ENCODE data around the gene HASPIN.

The HASPIN gene

DNA sequence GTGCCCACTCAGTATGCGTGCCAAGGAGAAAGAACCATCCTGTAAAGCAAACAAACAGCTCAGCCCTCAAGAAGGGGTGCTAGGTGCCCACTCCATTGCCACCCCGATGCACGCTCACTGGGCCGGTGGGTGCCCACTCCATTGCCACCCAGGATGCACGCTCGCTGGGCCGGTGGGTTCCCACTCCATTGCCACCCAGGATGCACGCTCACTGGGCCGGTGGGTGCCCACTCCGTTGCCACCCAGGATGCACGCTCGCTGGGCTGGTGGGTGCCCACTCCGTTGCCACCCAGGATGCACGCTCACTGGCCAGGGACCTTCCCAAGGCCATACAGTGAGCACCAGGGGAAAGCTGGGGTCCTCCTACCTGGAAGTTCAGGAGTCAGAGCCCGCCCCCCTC lies 28.1 kb downstream of the HASPIN start:
- H3K36me3 ChIP-seq (ENCODE audit: control insufficient read depth, insufficient read depth, low read length): no peaks in the 10 kb centered on the region
- no CpG with 5 or more reads among the region's 15 CpGs for WGBS (ENCODE audit: insufficient coverage, insufficient read length)
- no peak overlapping the region for H3K4me3 ChIP-seq (ENCODE audit: low read length)
- no peak for DNase-seq (ENCODE audit: low read depth, low spot score)
- H3K9me3 ChIP-seq (ENCODE audit: control insufficient read depth, insufficient read depth, low read length): no peaks in the 10 kb centered on the region
- H3K4me1 ChIP-seq (ENCODE audit: control insufficient read depth, insufficient read depth, low read length): no peaks in the 10 kb centered on the region; the same call in 1 of the 2 replicates
- H3K27me3 ChIP-seq (ENCODE audit: control insufficient read depth, insufficient read depth, low read length): no peaks in the 10 kb centered on the region
- H3K27ac ChIP-seq (ENCODE audit: low read length): no peak overlapping the region

DNA sequence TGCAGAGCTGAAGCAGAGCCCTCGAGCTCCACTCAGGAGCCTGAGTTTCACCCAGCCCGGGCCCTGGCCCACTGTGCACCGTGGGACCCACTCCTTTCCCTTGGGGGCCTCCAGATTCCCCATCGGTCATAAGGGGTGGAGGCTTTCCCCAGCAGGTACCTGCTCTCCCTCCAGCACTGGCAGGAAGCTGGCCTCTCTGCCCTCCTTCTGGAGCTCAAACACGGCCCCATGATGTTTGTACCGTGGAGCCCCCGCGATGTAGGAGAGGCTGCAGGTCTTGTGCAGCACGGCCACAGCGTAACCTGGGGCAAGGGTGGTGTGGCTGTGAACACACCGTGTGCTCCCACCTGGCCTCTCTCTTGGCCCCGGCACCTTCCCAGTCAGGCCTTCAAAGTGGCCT lies 29.9 kb downstream of the HASPIN start:
- Histone ChIP-seq H3K4me3 (ENCODE audit: low read length) (no peak overlapping the region), H3K9me3 (ENCODE audit: control insufficient read depth, insufficient read depth, low read length) (no peaks in the 10 kb centered on the region), H3K27me3 (ENCODE audit: control insufficient read depth, insufficient read depth, low read length) (no peaks in the 10 kb centered on the region), H3K27ac (ENCODE audit: low read length) (no peak overlapping the region), H3K36me3 (ENCODE audit: control insufficient read depth, insufficient read depth, low read length) (no peaks in the 10 kb centered on the region), H3K4me1 (ENCODE audit: control insufficient read depth, insufficient read depth, low read length) (no peaks in the 10 kb centered on the region; the same call in 1 of the 2 replicates)
- no peak for DNase-seq (ENCODE audit: low read depth, low spot score)
- WGBS (ENCODE audit: insufficient coverage, insufficient read length): no CpG with 5 or more reads among the region's 12 CpGs

DNA sequence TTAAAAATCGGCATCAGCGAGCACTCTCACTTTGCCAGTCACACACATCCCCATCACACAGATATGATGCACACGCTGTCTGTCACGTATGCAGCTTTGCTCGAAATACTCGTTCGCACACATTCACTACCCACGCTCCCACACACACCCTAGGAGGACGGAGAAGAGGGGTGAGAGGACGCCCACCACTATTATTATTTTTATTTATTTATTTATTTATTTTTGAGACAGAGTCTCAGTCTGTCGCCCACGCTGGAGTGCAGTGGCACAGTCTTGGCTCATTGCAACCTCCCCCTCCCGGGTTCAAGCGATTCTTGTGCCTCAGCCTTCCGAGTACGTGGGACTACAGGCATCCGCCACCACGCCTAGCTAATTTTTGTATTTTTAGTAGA lies 30.4 kb downstream of the HASPIN start:
- no peaks in the 10 kb centered on the region for H3K27me3 ChIP-seq (ENCODE audit: control insufficient read depth, insufficient read depth, low read length)
- no peaks in the 10 kb centered on the region for H3K9me3 ChIP-seq (ENCODE audit: control insufficient read depth, insufficient read depth, low read length)
- H3K4me1 ChIP-seq (ENCODE audit: control insufficient read depth, insufficient read depth, low read length): no peaks in the 10 kb centered on the region; the same call in 1 of the 2 replicates
- no peaks in the 10 kb centered on the region for H3K36me3 ChIP-seq (ENCODE audit: control insufficient read depth, insufficient read depth, low read length)
- no peak overlapping the region for H3K4me3 ChIP-seq (ENCODE audit: low read length)
- 100% methylated on average over 6 of the region's 18 CpGs for WGBS (ENCODE audit: insufficient coverage, insufficient read length)
- DNase-seq (ENCODE audit: low read depth, low spot score): no peak
- no peak overlapping the region for H3K27ac ChIP-seq (ENCODE audit: low read length)

DNA sequence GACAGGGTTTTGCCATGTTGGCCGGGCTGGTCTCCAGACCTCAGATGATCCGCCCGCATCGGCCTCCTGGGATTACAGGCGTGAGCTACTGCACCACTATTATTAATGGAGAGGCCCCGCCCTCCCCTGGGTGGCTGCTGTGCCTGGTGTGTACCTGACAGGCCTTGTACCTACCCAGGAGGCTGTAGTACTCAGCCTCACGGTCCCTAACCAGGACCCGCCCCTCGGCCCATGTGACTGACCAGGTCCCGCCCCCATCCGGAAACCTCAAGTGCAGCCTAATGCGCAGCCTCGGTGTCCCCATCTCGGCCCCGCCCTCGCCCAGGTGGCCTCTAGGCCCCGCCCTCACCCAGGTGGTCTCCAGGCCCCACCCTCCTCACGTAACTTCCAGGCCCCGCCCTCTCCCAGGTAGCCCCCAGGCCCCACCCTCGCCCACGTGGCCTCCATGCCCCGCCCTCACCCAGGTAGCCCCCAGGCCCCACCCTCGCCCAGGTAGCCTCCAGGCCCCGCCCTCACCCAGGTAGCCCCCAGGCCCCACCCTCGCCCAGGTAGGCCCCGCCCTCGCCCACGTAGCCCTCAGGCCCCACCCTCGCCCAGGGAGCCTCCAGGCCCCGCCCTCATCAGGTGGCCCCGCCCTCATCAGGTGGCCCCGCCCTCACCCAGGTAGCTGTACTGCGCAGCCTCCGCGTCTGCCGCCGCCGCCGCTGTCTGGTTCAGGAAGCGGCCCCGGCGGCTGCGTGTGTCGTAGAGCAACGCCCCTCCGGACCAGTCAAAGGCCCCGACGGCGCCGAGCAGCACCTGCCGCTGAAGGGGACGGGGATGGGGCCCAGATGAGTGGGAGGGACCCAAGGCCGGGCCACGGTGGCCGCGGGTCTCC lies 31.0 kb downstream of the HASPIN start:
- H3K36me3 ChIP-seq (ENCODE audit: control insufficient read depth, insufficient read depth, low read length): no peaks in the 10 kb centered on the region
- H3K9me3 ChIP-seq (ENCODE audit: control insufficient read depth, insufficient read depth, low read length): no peaks in the 10 kb centered on the region
- peak; percentile 91 for DNase-seq (ENCODE audit: low read depth, low spot score)
- no peak overlapping the region for H3K27ac ChIP-seq (ENCODE audit: low read length)
- peak overlapping the region; percentile 51; the same call in 1 of the 2 replicates for H3K4me3 ChIP-seq (ENCODE audit: low read length)
- H3K4me1 ChIP-seq (ENCODE audit: control insufficient read depth, insufficient read depth, low read length): no peaks in the 10 kb centered on the region; the same call in 1 of the 2 replicates
- no CpG with 5 or more reads among the region's 56 CpGs for WGBS (ENCODE audit: insufficient coverage, insufficient read length)
- no peaks in the 10 kb centered on the region for H3K27me3 ChIP-seq (ENCODE audit: control insufficient read depth, insufficient read depth, low read length)

DNA sequence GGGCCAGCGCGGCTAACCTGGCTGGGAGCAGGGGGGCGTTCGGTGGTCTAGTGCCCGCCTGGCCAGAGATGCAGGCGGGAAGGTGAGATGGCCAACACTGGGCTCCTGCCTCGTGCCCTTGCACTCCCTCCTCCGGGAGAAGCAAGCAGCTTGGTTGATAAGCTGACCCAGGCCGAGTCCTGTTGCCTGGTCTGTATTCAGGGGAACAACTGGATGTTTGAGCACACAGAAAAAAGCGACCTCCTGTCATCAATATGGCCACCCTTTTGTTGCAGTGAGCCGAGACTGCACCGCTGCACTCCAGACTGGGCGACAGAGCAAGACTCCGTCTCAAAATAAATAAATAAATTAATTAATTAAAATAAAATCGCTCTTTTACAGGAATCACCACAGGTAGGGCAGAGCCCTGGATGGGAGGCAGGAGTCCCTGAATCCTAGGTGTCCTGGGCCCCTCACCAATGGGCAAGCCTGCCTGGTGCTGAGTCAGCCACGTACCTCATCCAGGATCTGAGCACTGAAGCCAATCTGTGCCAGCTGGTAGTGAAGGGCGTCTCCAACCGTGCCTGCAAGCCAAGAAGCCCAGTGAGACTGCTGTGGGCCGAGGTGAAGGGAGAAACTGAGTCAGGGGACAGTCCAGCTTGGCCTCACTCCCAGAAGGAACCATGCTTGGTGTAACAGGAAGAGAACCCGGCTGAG lies 31.8 kb downstream of the HASPIN start:
- no peak overlapping the region for H3K27ac ChIP-seq (ENCODE audit: low read length)
- H3K4me1 ChIP-seq (ENCODE audit: control insufficient read depth, insufficient read depth, low read length): no peaks in the 10 kb centered on the region; the same call in 1 of the 2 replicates
- no peaks in the 10 kb centered on the region for H3K27me3 ChIP-seq (ENCODE audit: control insufficient read depth, insufficient read depth, low read length)
- H3K4me3 ChIP-seq (ENCODE audit: low read length): peak overlapping the region; percentile 51; the same call in 1 of the 2 replicates
- WGBS (ENCODE audit: insufficient coverage, insufficient read length): no CpG with 5 or more reads among the region's 20 CpGs
- H3K36me3 ChIP-seq (ENCODE audit: control insufficient read depth, insufficient read depth, low read length): no peaks in the 10 kb centered on the region
- no peaks in the 10 kb centered on the region for H3K9me3 ChIP-seq (ENCODE audit: control insufficient read depth, insufficient read depth, low read length)
- DNase-seq (ENCODE audit: low read depth, low spot score): no peak

DNA sequence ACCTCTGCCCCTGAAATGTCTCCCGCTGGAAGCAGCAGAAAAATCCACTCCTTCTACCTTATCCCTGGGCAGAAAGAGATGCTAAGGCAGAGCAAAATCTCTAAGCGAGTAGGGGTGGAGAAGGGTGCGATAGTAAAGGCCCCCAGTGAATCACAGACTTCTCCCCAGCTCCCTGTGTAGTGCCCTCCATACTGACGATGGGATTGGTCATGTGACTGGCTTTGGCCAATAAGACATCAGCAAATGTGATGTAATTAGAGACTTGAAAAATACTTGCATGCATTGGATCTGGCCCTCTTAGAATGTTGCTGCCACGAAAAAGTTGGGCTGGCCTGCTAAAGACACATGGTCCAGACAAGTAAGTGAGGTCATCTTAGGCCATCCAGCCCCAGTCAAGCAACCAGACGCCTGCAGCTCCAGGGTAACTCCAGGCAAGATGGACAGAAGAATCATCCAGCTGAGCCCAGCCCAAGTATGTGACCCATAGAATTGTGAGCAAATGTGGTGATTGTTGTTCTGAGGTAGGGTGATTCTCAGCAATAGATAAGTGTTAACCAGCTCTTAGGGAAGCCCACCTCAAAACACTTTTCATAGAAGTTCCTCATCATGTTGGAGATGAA lies 36.0 kb downstream of the HASPIN start:
- H3K4me1 ChIP-seq (ENCODE audit: control insufficient read depth, insufficient read depth, low read length): no peaks in the 10 kb centered on the region
- no peaks in the 10 kb centered on the region for H3K9me3 ChIP-seq (ENCODE audit: control insufficient read depth, insufficient read depth, low read length)
- DNase-seq (ENCODE audit: low read depth, low spot score): no peak
- no CpG with 5 or more reads among the region's 6 CpGs for WGBS (ENCODE audit: insufficient coverage, insufficient read length)
- H3K27ac ChIP-seq (ENCODE audit: low read length): no peak overlapping the region
- H3K36me3 ChIP-seq (ENCODE audit: control insufficient read depth, insufficient read depth, low read length): no peaks in the 10 kb centered on the region
- H3K27me3 ChIP-seq (ENCODE audit: control insufficient read depth, insufficient read depth, low read length): no peaks in the 10 kb centered on the region
- no peak overlapping the region for H3K4me3 ChIP-seq (ENCODE audit: low read length)

DNA sequence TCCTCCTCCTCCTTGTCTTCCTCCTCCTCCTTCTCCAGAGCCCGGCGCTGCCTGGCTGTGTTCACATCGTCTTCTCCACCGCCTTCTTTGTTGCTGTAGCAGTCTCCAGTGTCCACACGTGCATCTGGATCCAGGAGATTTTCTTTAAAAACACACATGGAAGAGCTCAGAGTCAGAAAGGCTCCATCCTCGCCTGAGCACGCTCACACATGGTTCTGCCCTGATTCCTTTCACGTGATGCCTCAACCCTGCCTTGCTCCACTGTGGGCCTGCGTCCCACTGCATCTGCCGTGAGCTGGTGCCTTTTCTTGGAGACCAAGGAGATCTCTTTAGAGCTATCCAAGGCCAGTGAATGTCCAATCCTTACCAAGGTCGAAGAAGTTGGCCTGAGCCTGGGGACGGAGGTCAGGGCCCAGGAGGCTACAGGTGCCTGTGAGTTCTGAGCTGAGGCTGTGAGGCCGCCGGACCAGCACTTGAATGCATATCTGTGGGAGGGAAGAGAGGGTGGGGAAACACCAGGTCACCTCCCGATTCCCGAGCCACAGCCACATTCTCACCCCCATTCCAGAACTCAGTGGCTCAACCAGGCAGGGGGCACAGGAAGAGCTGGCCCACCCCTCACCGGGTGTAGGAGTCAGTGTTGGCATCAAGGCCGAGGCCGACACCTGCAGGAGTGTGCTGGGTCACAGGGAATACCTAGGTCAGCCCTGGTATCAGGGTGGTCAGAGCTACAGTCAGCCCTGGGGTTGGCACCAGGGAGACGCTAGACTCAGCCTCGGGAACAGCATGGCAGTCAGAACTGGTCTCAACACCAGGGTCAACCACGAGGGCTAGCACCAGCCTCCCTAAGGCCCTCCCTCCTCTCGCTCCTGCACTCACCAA lies 37.6 kb downstream of the HASPIN start:
- H3K4me3 ChIP-seq (ENCODE audit: low read length): no peak overlapping the region
- H3K4me1 ChIP-seq (ENCODE audit: control insufficient read depth, insufficient read depth, low read length): no peaks in the 10 kb centered on the region
- no peaks in the 10 kb centered on the region for H3K36me3 ChIP-seq (ENCODE audit: control insufficient read depth, insufficient read depth, low read length)
- H3K27me3 ChIP-seq (ENCODE audit: control insufficient read depth, insufficient read depth, low read length): no peaks in the 10 kb centered on the region
- DNase-seq (ENCODE audit: low read depth, low spot score): no peak
- no CpG with 5 or more reads among the region's 23 CpGs for WGBS (ENCODE audit: insufficient coverage, insufficient read length)
- H3K9me3 ChIP-seq (ENCODE audit: control insufficient read depth, insufficient read depth, low read length): no peaks in the 10 kb centered on the region
- no peak overlapping the region for H3K27ac ChIP-seq (ENCODE audit: low read length)

DNA sequence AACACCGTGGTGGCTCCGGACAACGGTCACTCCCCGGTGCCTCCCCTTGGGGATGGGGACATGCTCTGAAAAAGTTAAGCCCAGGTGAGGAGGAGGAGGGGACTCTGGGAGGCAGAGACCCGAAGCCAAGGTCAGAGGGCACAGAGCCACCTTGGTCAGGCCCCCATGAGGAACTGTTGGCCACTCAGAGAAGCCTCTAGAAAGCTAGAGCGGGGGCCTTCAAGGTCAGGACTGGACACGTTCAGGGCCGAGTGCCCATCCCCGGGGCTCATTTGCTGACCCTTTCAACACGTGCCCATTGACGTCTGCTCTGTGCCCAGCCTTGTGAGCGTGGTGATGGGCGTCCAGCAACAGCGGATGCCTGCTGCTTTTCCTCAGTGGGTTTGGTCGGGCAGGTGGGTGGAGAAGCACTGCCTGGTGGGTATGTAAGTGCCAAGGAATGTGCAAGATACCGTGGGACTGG lies 38.2 kb downstream of the HASPIN start:
- WGBS (ENCODE audit: insufficient coverage, insufficient read length): no CpG with 5 or more reads among the region's 16 CpGs
- Histone ChIP-seq H3K36me3 (ENCODE audit: control insufficient read depth, insufficient read depth, low read length) (no peaks in the 10 kb centered on the region), H3K4me3 (ENCODE audit: low read length) (no peak overlapping the region), H3K27ac (ENCODE audit: low read length) (no peak overlapping the region), H3K27me3 (ENCODE audit: control insufficient read depth, insufficient read depth, low read length) (no peaks in the 10 kb centered on the region), H3K4me1 (ENCODE audit: control insufficient read depth, insufficient read depth, low read length) (no peaks in the 10 kb centered on the region), H3K9me3 (ENCODE audit: control insufficient read depth, insufficient read depth, low read length) (no peaks in the 10 kb centered on the region)
- DNase-seq (ENCODE audit: low read depth, low spot score): no peak

DNA sequence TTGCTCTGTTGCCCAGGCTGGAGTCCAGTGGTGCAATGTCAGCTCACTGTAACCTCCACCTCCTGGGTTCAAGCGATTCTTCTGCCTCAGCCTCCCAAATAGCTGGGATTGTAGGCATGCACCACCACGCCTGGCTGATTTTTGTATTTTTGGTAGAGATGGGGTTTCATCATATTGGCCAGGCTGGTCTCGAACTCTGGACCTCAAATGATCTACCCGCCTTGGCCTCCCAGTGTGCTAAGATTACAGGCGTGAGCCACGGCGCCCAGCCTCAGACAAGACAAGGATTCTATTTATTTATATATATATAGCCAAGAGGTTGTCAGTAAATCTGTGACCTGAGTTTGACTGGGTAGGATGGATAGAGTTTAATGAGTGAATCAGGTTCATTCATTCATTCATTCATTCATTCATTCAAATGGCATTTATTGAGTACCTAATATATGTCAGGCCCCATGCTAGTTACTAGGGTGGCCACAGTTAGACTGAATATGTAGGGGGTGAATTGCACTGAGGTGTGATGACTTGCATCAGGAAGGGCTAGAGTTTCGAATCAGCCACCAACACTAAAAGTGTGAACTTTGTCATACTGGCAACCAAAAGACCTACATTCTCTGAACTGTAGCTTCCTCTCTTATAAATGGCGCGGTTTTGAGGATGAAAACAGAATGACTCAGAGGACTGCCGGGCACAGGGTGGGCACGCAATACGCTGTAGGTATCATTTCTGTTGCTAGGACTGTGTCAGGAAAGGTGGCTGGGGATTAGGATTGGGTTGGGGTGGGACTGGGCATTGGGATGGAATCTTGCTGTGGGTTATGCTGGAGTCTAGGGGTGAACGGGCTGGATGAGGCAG lies 39.4 kb downstream of the HASPIN start:
- no peak overlapping the region for H3K27ac ChIP-seq (ENCODE audit: low read length)
- H3K4me3 ChIP-seq (ENCODE audit: low read length): no peak overlapping the region
- H3K9me3 ChIP-seq (ENCODE audit: control insufficient read depth, insufficient read depth, low read length): no peaks in the 10 kb centered on the region
- no peaks in the 10 kb centered on the region for H3K4me1 ChIP-seq (ENCODE audit: control insufficient read depth, insufficient read depth, low read length)
- DNase-seq (ENCODE audit: low read depth, low spot score): no peak
- no peaks in the 10 kb centered on the region for H3K36me3 ChIP-seq (ENCODE audit: control insufficient read depth, insufficient read depth, low read length)
- WGBS (ENCODE audit: insufficient coverage, insufficient read length): no CpG with 5 or more reads among the region's 14 CpGs
- no peaks in the 10 kb centered on the region for H3K27me3 ChIP-seq (ENCODE audit: control insufficient read depth, insufficient read depth, low read length)

Data from iPS DF 6.9 (cell line).